Measurements from ENCODE around the gene NCOA5.

Gene NCOA5

GRCh38 chr20:46088409-46089166 is 1.2 kb downstream of the NCOA5 start:
- DNase-seq, result no peak

- no peak for DNase-seq
Measured at GRCh38 chr20:46087161-46087560, 2.6 kb downstream of the NCOA5 start.

- peak; percentile 79 for DNase-seq
Measured at GRCh38 chr20:46085179-46085851, 4.4 kb downstream of the NCOA5 start.

GRCh38 chr20:46084805-46085178 is 5.0 kb downstream of the NCOA5 start:
- no peak for DNase-seq

DNA sequence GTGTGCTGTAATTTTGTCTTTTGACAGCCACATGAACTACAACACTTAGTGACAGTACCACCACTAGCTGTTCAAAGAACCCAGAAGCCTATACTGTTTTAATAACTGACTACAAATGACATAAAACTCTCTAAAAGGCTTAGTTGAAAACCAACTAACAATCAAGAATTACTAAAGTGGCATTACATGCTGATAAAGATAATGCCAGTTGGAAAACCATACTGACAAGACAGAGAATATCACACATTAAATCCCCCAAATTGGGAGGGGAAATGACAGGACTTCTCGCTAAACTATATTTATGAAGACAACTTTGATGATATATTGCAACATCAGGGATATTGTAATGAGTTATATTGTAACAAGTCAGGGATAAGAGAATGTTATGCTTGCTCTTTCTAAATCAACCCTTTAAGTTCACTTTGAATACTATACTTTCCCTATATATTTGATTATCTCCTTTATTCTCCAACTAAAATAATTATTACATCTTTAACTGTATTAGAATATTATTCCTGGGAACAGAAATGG is 6.2 kb downstream of the NCOA5 start:
- no peak for DNase-seq

DNA sequence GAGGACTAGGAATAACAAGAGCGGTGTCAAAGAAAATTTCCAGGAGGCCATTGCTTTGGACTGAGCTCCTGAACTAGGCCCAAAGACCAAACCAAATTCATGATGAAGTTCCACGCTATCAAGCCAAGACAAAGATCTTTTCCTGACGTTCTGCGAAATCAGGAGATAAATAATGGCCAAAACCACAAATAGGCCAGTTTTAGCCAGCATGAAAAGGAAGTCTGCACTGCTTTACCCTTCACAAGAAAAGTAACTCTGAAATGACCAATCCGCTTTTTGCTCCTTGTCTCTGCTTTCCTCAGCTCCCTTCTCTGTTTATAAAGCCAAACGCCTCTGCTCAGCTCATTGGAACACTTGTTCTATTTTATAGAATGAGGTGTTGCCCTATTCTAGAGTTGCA is 6.7 kb downstream of the NCOA5 start:
- no peak for DNase-seq

DNA sequence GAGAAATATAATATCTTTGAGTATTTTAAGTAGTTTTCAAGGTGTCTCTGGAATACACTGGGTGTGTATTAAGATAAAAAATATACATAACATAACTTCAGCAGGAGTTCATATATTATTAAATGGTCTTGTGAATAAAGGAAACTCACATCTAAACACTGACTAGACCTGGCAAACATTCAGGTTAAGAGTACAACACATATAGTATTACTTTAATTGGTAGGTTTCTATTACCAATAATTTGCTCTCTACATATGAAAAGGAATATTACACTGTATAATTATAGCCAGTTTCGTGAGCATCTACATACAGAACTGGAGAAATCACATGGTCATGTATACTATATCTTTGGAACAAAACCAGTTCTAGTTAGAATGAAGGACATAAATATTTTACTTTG is 8.7 kb downstream of the NCOA5 start:
- no peak for DNase-seq

DNA sequence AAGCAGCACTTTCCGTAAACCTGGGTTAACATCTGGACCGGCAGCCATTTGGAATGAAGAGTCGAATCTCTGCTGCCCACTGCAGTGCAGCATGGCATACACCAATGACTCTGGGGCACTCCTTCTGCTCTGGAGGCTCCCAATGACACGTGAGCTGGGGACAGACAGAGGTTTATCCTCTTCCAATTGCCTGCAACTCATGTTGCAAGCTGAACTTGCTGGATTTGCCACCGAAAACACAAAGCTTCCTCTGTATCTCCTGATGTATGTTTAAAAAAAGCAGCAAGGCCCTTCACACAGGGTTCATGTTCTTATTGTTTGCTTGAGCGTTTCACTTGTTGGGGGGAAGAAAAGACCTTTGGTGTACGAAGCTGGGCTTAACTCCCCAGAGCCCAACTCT is 10.8 kb downstream of the NCOA5 start:
- DNase-seq, result no peak

- DNase-seq, result no peak
Measured at GRCh38 chr20:46077642-46078305, 12.0 kb downstream of the NCOA5 start.

DNA sequence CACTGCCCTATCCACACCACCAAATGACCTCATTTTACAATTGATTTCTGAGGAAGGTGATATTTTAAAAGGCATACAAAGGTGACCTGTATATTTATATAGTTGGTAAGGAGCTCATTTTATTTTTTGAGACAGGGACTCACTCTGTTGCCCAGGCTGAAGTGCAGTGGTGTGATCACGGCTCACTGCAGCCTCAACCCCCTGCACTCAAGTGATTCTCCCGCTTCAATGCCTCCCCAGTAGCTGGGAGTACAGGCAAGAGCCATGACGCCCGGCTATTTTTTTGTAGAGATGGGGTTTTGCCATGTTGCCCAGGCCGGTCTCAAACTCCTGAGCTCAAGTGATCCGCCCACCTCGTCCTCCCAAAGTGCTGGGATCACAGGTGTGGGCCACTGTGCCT is 13.0 kb downstream of the NCOA5 start:
- no peak for DNase-seq

- DNase-seq, result no peak
Measured at GRCh38 chr20:46074006-46074405, 15.8 kb downstream of the NCOA5 start.

DNA sequence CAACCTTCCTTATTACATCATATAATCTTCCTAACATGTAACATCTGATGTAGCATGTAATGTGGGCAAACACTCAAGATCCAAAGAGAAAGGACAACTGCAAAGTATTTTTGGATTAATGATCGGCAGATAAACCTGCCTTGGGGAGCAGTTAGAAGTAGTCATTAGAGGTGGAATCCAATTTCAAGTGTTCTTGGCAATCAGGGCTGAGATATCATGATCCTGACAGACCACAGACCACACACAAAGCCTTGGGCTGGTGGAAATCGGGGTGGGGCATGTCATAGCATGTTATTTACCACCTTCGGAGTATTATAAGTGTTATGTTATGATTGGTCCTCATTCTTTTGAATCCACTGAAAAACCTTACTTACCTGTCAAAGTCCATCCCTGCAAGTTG is 16.3 kb downstream of the NCOA5 start:
- DNase-seq, result no peak

DNA sequence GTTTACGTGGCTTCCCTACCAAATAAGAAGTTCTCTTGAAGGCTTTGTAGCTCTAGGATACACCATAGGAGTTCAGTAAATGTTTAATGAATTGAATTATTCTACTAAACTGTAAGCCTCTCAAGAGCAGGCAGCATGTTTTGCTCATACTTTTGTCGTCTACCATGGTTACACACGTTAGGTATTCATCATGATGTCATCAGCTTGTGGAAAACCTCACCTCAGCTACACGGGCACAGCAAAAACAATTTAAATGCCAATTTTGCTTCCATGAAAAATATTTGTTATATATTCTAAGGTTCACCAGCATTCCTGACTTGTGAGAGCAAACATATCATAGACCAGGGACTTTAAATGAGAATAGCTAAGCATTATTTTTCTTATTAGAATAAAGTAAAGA is 16.7 kb downstream of the NCOA5 start:
- no peak for DNase-seq

DNA sequence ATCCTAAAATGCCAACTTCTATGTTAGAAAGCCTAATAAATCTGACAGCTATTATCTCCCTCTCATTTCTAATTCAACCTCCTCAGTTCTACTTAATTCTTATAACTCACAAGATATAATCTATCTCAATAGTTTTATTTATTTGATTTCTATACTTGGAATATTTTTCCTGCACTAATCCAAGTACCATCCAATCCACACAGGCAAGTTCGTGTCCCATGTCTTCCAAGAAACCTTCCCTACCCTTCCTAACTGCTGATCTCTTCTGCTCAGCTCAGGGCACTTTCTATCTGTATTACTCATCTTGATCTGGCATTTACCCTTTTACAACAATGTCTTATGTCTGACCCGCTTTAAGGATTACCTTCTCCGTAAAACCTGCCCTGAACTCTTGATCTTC is 18.2 kb downstream of the NCOA5 start:
- no peak for DNase-seq

DNA sequence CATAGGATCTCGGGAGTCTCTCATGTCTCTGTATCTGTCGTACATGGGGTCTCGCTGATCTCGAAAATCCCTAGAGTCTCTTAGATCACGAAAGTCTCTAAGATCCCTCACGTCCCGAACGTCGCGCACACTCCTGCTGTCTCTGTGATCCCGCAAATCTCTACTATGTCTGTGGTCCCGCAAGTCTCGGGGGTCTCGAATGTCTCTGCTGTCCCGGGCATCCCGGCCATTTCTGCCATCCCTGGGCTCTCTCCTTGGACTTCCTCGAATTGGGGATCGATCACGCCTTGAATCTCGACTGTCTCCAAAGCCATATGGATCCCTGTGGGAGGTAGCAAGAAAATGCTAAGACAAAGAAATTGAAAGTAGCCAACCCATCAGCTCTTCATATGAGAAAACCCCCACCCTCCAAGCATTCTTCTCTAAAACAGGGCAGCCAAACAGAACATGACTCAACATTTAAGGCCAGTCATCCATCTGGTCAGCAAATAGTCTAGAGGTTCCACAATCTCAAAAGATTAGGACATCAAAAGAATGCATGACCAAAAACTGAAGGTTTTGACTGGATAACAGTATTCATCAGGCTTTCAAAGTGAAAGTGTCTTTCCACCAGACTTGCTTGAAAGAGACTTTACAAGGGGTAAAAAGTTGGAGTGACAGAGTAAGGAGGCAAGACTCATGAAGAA is 19.4 kb downstream of the NCOA5 start:
- no peak for DNase-seq

DNA sequence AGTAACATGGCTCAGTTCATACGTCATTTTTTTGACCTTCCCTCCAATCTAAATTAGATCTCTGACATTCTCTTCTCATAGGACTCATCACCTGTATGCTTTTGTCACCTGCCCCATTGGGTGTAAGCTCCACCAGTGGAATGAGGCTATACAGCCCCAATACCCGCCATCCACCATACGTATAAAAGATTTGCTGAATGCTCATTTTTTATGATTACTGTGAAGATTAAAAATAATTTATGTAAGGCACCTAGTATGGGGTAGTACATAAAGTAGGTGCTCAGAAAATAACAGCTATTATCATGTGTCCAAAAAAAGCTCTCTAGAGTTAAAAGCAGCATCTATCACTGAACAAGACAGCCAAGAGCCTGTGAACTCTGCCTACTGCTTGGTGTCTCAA is 24.1 kb downstream of the NCOA5 start:
- DNase-seq, result no peak

GRCh38 chr20:46065006-46065405 is 24.8 kb downstream of the NCOA5 start:
- DNase-seq, result no peak

GRCh38 chr20:46063652-46064054 is 26.1 kb downstream of the NCOA5 start:
- no peak for DNase-seq

GRCh38 chr20:46063151-46063550 is 26.6 kb downstream of the NCOA5 start:
- DNase-seq, result no peak

GRCh38 chr20:46062621-46063020 is 27.1 kb downstream of the NCOA5 start:
- no peak for DNase-seq

- no peak for DNase-seq
Measured at GRCh38 chr20:46062151-46062550, 27.6 kb downstream of the NCOA5 start.

DNA sequence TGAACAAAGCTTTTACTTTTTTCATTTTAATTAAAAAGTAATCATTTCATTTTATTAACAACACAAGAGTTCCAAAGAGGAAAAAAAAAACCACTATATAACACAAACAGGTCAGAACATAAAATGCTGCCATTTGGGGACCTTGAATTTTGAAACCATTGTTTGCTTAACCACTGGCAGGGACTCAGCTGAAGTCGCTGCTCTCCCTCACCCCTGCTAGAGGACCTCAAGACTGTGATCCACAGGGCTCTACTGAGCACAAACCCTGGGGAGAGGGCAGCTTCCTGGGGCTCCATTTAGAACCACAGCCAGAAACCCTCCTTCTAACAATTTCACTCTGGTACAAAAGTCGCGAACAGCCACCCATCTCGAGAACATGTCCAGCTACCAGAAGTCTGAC is 28.8 kb downstream of the NCOA5 start:
- DNase-seq, result no peak

GRCh38 chr20:46060301-46060881 is 29.4 kb downstream of the NCOA5 start:
- DNase-seq, result peak; percentile 48
